Measurements from ENCODE around the gene ESRRG. TPM values are rescaled to one million over a fixed set of nuclear protein-coding genes. Genes with fewer than 3 reads are reported as not detected.

ESRRG gene
- total RNA-seq, 4 donors from 2014 or later, result 0.17 to 1.5 (median 0.60) TPM

DNA sequence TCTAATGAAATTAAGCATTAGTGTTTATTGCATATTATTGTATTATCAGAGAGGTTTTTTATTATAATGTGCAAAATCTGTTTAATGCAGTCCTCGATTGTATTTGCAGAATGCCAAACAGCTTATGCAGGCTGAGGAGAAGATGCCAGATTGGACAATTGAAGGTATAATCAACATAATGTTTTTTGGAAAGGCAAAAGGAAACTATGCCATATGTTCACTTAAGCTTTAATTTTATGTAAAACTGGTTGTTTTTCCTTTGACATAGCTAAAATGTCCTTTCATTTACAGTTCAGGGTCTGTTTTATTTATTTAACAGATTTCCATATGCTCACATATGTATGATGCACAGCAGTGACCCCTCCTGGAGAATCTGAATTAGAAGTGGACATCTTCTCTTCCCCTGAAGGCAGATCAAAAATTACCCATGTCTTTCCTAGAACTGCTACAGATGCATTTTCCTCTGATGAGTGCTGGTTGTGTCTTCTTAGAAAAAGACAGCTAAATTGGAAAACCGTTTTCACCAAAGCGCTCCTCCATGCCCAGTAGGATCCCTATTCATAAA, 156.5 kb downstream of the ESRRG start:
- TF ChIP-seq, protein P1, sequence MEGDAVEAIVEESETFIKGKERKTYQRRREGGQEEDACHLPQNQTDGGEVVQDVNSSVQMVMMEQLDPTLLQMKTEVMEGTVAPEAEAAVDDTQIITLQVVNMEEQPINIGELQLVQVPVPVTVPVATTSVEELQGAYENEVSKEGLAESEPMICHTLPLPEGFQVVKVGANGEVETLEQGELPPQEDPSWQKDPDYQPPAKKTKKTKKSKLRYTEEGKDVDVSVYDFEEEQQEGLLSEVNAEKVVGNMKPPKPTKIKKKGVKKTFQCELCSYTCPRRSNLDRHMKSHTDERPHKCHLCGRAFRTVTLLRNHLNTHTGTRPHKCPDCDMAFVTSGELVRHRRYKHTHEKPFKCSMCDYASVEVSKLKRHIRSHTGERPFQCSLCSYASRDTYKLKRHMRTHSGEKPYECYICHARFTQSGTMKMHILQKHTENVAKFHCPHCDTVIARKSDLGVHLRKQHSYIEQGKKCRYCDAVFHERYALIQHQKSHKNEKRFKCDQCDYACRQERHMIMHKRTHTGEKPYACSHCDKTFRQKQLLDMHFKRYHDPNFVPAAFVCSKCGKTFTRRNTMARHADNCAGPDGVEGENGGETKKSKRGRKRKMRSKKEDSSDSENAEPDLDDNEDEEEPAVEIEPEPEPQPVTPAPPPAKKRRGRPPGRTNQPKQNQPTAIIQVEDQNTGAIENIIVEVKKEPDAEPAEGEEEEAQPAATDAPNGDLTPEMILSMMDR (IDR thresholded peaks at IDR 0.05; ENCODE audit: low read depth), result no peak

DNA sequence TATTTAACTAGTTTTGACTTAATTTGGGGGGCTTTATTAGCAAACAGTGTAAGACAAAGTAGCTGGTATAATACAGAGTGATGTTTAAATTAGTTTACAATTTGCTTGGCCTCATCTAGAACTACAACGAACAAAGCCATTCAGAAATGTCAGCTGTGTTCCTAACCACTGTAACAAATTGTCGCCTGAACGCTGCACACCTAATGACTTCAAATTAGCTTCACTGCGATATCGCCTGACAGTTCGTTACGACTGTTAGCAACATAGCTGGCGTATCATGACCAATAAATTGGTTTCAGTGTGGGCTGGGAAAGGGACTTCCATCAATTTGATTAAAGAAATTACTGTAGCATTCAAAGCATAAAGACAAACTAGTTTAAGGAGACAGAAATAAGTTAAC, 160.1 kb downstream of the ESRRG start:
- TF ChIP-seq, protein P1 (IDR thresholded peaks at IDR 0.05; ENCODE audit: low read depth), result no peak

DNA sequence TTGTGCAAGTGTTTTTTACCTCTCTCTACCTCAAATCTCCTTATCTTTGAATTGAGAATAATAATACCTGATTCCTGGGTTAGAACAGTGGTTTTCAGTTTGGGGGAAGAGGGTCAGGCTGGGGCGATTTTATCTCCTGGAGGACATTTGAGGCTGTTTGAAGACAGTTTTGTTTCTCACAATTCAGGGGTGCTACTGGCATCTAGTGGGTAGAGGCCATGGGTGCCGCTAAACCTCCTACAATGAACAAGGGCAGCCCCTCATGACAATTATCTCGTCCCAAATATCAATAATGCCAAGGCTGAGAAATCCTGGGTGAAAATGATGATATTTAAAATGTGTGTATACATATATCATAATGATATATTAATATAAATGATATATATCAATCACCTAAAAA, 160.8 kb downstream of the ESRRG start:
- TF ChIP-seq, protein P1 (IDR thresholded peaks at IDR 0.05; ENCODE audit: low read depth), result no peak

DNA sequence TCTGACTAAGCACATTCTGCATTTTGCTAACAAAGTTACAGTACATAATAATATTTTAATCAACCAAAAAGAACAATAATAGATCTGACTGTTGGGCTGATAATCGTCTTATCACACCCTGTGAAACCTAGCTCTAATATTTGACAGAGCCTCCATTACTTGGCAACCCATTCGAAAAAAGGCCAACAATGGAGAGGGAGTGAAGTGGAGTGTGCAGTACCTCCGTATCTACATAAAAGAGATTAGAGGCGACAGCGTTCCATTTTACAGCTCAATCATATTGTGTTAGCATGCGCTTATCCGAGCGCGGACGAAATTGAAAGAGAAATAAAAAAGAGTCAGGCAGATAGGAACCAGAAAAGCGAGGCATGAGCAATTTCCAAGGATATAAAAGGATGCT, 162.7 kb downstream of the ESRRG start:
- TF ChIP-seq, protein P1 (IDR thresholded peaks at IDR 0.05; ENCODE audit: low read depth), result no peak

DNA sequence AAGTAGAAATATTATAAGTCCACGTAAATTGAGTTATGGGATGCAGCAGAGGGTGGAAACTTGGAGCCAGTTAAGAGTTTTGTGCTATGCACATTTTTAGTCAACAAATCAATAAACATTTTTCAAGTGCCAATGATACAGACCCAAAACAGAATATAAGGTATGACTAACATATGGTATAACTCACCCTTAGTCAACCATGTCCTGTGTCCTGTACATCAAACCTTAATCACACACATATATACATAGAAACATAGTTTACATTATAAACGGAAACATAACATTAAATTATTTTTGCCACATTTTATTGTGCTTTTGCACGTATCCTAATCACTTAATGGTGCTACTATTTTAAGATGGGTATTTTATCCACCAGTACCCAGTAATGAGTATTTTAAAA, 163.9 kb downstream of the ESRRG start:
- TF ChIP-seq, protein P1 (IDR thresholded peaks at IDR 0.05; ENCODE audit: low read depth), result no peak

DNA sequence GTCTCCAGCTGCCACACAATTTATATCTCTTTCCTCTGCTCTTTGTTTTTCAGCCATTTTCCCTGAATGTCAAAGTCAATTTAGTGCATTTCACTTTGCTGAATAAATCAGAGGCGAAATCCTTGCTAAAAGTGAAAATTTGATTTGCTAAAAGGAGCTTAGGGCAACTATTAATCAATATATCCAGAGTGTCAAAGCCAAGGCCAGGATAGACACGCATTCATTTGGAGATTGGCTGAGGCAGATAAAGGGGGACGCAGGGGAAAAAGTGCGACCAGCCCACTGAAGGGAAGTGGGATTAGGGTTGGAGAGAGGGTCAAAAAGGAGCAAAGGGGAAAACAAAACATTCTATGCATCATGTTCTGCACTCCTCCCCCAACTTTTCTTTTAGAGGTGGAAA, 167.6 kb downstream of the ESRRG start:
- TF ChIP-seq, protein P1 (IDR thresholded peaks at IDR 0.05; ENCODE audit: low read depth), result no peak

DNA sequence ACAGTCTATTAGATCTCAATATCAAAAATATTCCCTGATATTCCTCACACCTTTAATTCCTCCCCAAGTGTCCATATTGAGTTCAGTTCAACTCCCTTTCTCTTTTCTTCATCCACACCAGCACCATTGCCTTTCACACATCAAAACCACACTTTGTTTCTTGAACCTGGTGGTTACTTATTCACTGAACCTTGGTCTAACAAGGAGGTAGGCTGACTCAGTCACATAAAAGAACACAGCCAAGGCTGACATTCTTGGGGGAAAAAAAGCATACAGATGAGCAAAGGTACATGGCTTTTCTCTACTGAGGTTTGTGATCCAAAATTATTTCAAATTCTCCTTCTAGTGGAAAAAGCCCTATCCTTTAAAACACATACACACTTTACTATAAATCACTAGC, 168.3 kb downstream of the ESRRG start:
- TF ChIP-seq, protein P1 (IDR thresholded peaks at IDR 0.05; ENCODE audit: low read depth), result no peak

All from subcutaneous adipose tissue (tissue), 4 donors.